GM18867 (cell line): ENCODE measurements around the gene ABI3BP.
A peak's percentile ranks its signal among the peaks of the same experiment; 100 is the strongest.

Source experiments
- ATAC-seq: cut with Tn5 transposase; IDR thresholded peaks from one replicate; pipeline ENCODE4 v1.9.1; 2021; ENCODE audit warnings: mild to moderate bottlenecking, moderate library complexity; ENCODE audit not compliant: unreplicated experiment

The ABI3BP gene

GRCh38 chr3:100744671-100745070 lies 248.6 kb downstream of the ABI3BP start:
- no peak for ATAC-seq

- no peak for ATAC-seq
Measured at GRCh38 chr3:100743535-100743934, 249.7 kb downstream of the ABI3BP start.

DNA sequence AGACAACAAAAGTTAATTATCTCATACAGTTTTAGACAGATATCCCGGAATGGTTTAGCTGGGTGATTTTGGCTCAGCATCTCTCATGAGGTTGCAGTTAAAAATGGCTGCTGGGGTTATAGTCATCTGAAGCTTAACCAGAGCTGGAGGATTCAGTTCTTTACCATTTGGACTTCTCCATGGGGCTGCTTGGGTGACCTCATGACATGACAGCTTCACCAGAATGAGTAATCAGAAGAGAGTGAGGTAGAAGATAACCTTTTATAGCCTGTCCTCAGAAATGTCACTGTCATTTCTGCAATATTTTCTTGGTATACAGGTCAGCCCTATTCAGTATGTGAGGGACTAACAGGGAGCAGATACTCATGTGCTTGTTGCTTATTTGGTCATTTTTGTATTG lies 253.0 kb downstream of the ABI3BP start:
- ATAC-seq: no peak

- no peak for ATAC-seq
Measured at GRCh38 chr3:100737334-100737733, 255.9 kb downstream of the ABI3BP start.

- ATAC-seq: no peak
Measured at GRCh38 chr3:100732435-100732834, 260.8 kb downstream of the ABI3BP start.

- no peak for ATAC-seq
Measured at GRCh38 chr3:100730524-100730923, 262.7 kb downstream of the ABI3BP start.

- ATAC-seq: no peak
Measured at GRCh38 chr3:100726706-100727105, 266.5 kb downstream of the ABI3BP start.

- ATAC-seq: no peak
Measured at GRCh38 chr3:100725935-100726513, 267.2 kb downstream of the ABI3BP start.

- no peak for ATAC-seq
Measured at GRCh38 chr3:100720426-100720825, 272.8 kb downstream of the ABI3BP start.

GRCh38 chr3:100719136-100719535 lies 274.1 kb downstream of the ABI3BP start:
- no peak for ATAC-seq

DNA sequence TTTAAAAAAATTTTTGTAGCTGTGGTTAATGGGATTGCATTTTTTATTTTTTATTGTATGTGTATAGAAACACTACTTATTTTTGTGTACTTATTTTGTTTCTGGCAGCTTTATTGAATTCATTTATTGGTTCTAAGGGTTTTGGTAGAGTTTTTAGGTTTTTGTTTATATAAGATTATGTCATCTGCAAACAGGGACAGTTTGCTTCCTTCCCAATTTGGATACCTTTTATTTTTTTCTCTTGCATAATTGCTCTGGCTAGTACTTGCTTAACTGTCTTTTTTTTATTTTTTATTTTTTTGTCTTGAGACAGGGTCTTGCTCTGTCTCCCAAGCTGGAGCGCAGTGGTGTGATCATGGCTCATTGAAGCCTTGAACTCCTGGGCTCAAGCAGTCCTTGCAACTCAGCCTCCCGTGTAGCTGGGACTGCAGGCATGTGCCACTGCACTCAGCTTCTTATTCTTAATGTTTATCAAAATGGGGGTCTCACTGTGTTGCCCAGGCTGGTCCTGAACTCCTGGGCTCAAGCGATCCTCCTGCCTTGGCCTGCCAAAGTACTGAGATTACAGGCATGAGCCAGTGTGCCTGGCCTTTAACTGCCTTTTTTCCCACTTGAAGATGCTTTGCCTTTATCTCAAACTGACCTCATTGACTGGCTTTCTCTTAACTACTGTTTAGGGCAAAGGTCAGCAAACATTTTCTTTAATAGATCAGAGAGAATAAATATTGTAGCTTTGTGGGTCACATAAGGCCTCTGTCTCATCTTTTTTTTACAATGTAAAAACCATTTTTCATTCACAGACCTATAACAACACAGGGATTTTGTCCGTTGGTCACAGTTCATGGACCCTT lies 275.4 kb downstream of the ABI3BP start:
- ATAC-seq: no peak

DNA sequence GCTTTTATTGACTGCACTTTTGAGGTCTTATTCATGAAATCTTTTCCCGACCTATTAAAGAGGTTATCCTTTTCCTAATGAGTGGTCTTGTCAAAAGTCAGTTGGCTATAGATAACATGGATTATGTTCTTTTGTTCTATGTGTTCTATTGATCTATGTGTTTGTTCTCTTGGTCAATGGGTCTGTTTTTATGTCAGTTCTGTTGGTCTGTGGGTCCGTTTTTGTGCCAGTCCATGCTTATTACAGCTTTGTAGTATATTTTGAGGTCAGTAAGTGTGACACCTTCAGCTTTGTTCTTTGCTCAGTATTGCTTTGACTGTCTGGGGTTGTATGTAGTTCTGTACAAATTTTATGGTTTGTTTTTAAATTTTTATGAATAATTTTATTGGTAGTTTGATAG lies 276.2 kb downstream of the ABI3BP start:
- no peak for ATAC-seq

- no peak for ATAC-seq
Measured at GRCh38 chr3:100715176-100715575, 278.0 kb downstream of the ABI3BP start.

- peak; percentile 40 for ATAC-seq
Measured at GRCh38 chr3:100710261-100710968, 282.8 kb downstream of the ABI3BP start.

- ATAC-seq: no peak
Measured at GRCh38 chr3:100709842-100710260, 283.4 kb downstream of the ABI3BP start.

DNA sequence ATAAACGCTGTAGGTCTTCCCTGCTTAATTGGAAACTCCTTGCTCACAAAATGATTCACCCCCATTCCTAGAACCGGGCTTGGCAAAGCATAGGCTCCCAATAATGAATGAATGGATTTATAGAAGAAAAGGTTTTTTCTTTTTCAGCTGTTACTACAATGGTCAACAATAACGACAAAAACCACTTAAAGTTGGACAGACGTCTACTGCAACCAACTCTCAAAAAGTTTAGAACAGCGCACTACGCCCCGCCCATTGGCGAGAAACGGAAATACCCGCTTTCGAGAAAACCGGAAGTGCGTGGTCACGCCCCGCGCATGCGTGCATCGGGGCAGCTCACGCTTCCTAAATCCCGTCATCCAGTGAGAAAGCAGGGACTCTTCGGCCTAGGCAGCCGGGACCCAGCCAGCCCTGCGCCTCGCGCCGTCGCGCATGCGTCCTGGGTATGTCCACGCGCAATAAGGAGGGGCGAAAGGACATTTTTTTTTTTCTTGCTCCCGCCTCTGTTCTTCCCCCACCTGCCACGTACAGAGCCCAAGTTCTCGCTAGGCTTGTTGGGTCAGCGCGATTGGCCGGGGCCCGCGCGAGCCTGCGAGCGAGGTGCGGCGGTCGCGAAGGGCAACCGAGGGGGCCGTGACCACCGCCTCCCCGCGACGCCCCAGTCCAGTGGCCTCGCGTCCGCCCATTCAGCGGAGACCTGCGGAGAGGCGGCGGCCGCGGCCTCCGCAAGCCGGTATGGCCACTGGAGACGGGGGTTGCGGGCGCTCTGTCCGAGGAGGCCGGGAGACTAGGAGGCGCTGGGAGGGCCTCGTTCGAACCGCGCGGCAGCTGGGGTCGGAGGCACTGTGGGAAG lies 284.0 kb downstream of the ABI3BP start, which contains the start of gene TFG:
Gene TFG, plus strand, starts transcription at position 506 of the 853 bp plus-strand sequence. CDS start 4,192 bp downstream, outside the sequence.
- ATAC-seq: peak; percentile 92

DNA sequence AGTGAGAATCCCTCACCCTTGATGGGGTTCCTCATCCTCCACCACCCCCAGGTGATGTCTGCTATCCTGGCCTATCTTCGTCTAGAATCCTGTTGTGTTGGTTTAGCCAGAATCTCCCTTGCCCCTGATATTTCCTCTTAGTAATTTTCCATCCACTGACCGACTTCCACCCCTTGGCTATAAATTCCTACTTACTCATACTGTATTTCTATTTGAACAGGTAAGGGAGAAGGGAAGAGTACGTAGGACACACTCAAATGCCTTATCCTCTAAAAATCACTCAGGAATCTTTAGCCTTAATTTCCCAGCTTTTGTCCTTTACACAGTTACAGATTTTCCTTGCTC lies 284.6 kb downstream of the ABI3BP start:
- no peak for ATAC-seq

GRCh38 chr3:100706365-100706764 lies 286.9 kb downstream of the ABI3BP start:
- ATAC-seq: no peak

DNA sequence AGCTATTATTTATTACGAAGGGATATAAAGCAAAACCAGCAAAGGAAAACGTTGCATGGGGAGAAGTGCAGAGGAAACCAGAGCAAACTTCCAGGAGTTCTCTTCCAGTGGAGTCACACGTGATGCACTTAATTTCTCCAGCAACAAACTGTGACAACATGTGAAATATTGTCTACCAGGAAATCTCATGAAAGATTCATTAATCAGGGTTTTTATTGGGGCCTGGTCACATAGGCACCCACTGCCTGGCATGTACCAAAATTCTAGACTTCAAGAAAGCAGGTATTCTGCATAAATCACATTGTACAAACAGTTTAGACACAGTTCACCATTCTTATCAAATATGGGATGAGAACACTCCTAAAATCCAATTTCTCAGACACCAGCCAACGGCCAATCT lies 289.4 kb downstream of the ABI3BP start:
- ATAC-seq: no peak

GRCh38 chr3:100702980-100703345 lies 290.3 kb downstream of the ABI3BP start:
- ATAC-seq: no peak
